Measurements from ENCODE around the gene PAQR8.

DNA sequence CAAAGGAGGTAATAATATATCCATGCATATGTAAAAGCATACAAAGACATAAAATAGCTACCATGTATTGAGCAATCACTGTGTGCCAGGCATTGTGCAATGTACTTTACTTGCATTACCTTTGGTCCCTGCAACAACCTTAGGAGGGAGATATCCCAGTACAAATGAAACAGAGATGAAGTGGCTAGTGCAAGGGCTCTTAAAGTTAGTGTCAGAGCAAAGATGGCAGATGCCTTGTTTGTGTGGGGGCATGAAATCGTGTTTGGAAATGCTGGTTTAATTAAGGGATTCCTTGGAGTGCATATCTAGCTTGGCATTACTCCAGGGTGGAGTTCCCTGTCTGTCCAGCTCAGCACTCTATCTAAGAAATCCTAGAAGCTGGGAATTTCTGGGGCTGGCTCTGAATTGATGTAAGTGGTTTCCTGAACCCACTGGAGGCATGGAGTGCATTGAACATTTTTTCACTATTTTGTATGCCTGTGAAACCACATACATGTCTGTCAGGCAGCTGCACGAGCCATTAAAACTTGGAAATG is 9.8 kb downstream of the PAQR8 start:
- TF ChIP-seq, protein P1, sequence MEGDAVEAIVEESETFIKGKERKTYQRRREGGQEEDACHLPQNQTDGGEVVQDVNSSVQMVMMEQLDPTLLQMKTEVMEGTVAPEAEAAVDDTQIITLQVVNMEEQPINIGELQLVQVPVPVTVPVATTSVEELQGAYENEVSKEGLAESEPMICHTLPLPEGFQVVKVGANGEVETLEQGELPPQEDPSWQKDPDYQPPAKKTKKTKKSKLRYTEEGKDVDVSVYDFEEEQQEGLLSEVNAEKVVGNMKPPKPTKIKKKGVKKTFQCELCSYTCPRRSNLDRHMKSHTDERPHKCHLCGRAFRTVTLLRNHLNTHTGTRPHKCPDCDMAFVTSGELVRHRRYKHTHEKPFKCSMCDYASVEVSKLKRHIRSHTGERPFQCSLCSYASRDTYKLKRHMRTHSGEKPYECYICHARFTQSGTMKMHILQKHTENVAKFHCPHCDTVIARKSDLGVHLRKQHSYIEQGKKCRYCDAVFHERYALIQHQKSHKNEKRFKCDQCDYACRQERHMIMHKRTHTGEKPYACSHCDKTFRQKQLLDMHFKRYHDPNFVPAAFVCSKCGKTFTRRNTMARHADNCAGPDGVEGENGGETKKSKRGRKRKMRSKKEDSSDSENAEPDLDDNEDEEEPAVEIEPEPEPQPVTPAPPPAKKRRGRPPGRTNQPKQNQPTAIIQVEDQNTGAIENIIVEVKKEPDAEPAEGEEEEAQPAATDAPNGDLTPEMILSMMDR (conservative IDR thresholded peaks at IDR 0.05; ENCODE audit: low read length), result no peak
- TF ChIP-seq EZH2phosphoT487 (IDR thresholded peaks at IDR 0.05; ENCODE audit: borderline replicate concordance, low read depth, low read length), result no peak
